HepG2 (cell line): Measurements from ENCODE around the gene FNDC3B.

Source experiments
- CTCF ChIP-seq: sonication (generic); formaldehyde crosslinking; IDR thresholded peaks from 2 replicates; pipeline ENCODE4 v1.5.0; 2020; ENCODE audit warnings: mild to moderate bottlenecking, missing genetic modification reagents, moderate library complexity
- KMT2B ChIP-seq: IDR thresholded peaks from 2 replicates; pipeline ENCODE4 v1.6.1; 2016; ENCODE audit warnings: missing genetic modification reagents, missing compliant biosample characterization
- MNT ChIP-seq: fragments of 450-650 bp; IDR thresholded peaks from 2 replicates; pipeline ENCODE4 v1.6.1; 2016
- MXD4 ChIP-seq: IDR thresholded peaks from 2 replicates; pipeline ENCODE4 v1.6.1; 2016; ENCODE audit warnings: mild to moderate bottlenecking, missing biosample characterization, missing genetic modification reagents
- POLR2A ChIP-seq, 2 experiments: IDR thresholded peaks; 2 replicates each; pipeline ENCODE4 v1.6.1; 2011; ENCODE audit warnings: low read depth in 2 of 2, low read length in 2 of 2, mild to moderate bottlenecking in 1 of 2, moderate library complexity in 1 of 2; ENCODE audit not compliant: insufficient read depth in 1 of 2
- RBM39 ChIP-seq: fragments of 200-400 bp; formaldehyde crosslinking; IDR thresholded peaks from one replicate; pipeline ENCODE4 v1.6.1; 2018; ENCODE audit warnings: antibody characterized with exemption, mild to moderate bottlenecking, low read depth, low read length; ENCODE audit not compliant: poor library complexity, severe bottlenecking
- SNRNP70 ChIP-seq: fragments of 200-400 bp; formaldehyde crosslinking; IDR thresholded peaks from 2 replicates; pipeline ENCODE4 v1.6.1; 2017; ENCODE audit warnings: mild to moderate bottlenecking, low read depth, low read length, moderate library complexity
- YY1 ChIP-seq: IDR thresholded peaks from 2 replicates; pipeline ENCODE4 v1.6.1; 2011; ENCODE audit warnings: low read length, low read depth, moderate library complexity, mild to moderate bottlenecking; ENCODE audit not compliant: insufficient read depth, insufficient replicate concordance
- ZNF280D ChIP-seq: sonication (generic); formaldehyde crosslinking; IDR thresholded peaks from 2 replicates; pipeline ENCODE4 v1.5.1; 2020; ENCODE audit warnings: mild to moderate bottlenecking, missing genetic modification reagents

- TF ChIP-seq YY1 (no peak), RBM39 (no peak), CTCF (CRISPR knock-in tag) (no peak), SNRNP70 (no peak), MNT (no peak), MXD4 (CRISPR knock-in tag) (no peak), POLR2A (IDR thresholded peaks at IDR 0.05; ENCODE audit: insufficient read depth in 1 of 2, low read depth in 2 of 2, low read length in 2 of 2) (no peak; a peak in 1 of 4 replicates), ZNF280D (CRISPR knock-in tag) (no peak), KMT2B (CRISPR knock-in tag) (no peak)
Measured at GRCh38 chr3:172342097-172342659, 302.8 kb downstream of the FNDC3B start.
